Trophoblast cell (in vitro differentiated cells and primary cell): ENCODE data around the gene MYH11.

Experiments
- DNase-seq, 2 donors: peaks; one replicate each; pipeline ENCODE4 v3.0.0-alpha.2; 2016
- H2AFZ ChIP-seq: 2 replicates; pipeline ENCODE4 v1.6.1; 2013; ENCODE audit warnings: low read length, moderate library complexity, mild to moderate bottlenecking; ENCODE audit not compliant: insufficient read depth, poor library complexity
- H2AK5ac ChIP-seq: 2 replicates; pipeline ENCODE4 v1.6.1; 2013; ENCODE audit warnings: mild to moderate bottlenecking, low read length
- H2BK120ac ChIP-seq: 2 replicates; pipeline ENCODE4 v1.6.1; 2013; ENCODE audit warnings: low read length, mild to moderate bottlenecking, moderate library complexity; ENCODE audit not compliant: insufficient read depth, poor library complexity
- H2BK12ac ChIP-seq: 2 replicates; pipeline ENCODE4 v1.6.1; 2013; ENCODE audit warnings: mild to moderate bottlenecking, low read length, moderate library complexity
- H2BK5ac ChIP-seq: 2 replicates; pipeline ENCODE4 v1.6.1; 2013; ENCODE audit warnings: low read length, low read depth, moderate library complexity, mild to moderate bottlenecking; ENCODE audit not compliant: poor library complexity
- H3K14ac ChIP-seq: 2 replicates; pipeline ENCODE4 v1.6.1; 2013; ENCODE audit warnings: mild to moderate bottlenecking, low read length
- H3K18ac ChIP-seq: 2 replicates; pipeline ENCODE4 v1.6.1; 2013; ENCODE audit warnings: mild to moderate bottlenecking, low read length
- H3K23ac ChIP-seq: 2 replicates; pipeline ENCODE4 v1.6.1; 2013; ENCODE audit warnings: low read length
- H3K27ac ChIP-seq: 2 replicates; pipeline ENCODE4 v1.5.1; 2013; ENCODE audit warnings: low read depth, mild to moderate bottlenecking, inconsistent platforms, low read length, moderate library complexity
- H3K27me3 ChIP-seq: 2 replicates; pipeline ENCODE4 v1.6.1; 2013; ENCODE audit warnings: inconsistent platforms, mild to moderate bottlenecking, low read length, moderate library complexity; ENCODE audit not compliant: insufficient read depth
- H3K36me3 ChIP-seq, 2 experiments: 1 replicate in 1 of 2; 2 replicates in 1 of 2; pipeline ENCODE4 v1.6.1; 2013; ENCODE audit warnings: low read length in 2 of 2, mild to moderate bottlenecking in 2 of 2, moderate library complexity in 1 of 2; ENCODE audit not compliant: insufficient read depth in 2 of 2, control insufficient read depth in 1 of 2
- H3K4ac ChIP-seq: 2 replicates; pipeline ENCODE4 v1.6.1; 2013; ENCODE audit warnings: low read depth, mild to moderate bottlenecking, low read length, moderate library complexity
- H3K4me1 ChIP-seq, 2 experiments: 1 replicate in 1 of 2; 2 replicates in 1 of 2; pipeline ENCODE4 v1.6.1; 2013; ENCODE audit warnings: low read length in 2 of 2, mild to moderate bottlenecking in 2 of 2, moderate library complexity in 1 of 2; ENCODE audit not compliant: insufficient read depth in 2 of 2, control insufficient read depth in 1 of 2
- H3K4me2 ChIP-seq: 2 replicates; pipeline ENCODE4 v1.6.1; 2013; ENCODE audit warnings: inconsistent platforms, mild to moderate bottlenecking, low read length, moderate library complexity
- H3K4me3 ChIP-seq: 2 replicates; pipeline ENCODE4 v1.5.1; 2013; ENCODE audit warnings: mild to moderate bottlenecking, low read depth, low read length, inconsistent platforms
- H3K79me1 ChIP-seq: one replicate; pipeline ENCODE4 v1.6.1; 2013; ENCODE audit warnings: low read length
- H3K79me2 ChIP-seq: 2 replicates; pipeline ENCODE4 v1.6.1; 2013; ENCODE audit warnings: low read length, mild to moderate bottlenecking; ENCODE audit not compliant: control insufficient read depth, insufficient read depth, poor library complexity
- H3K9ac ChIP-seq: 2 replicates; pipeline ENCODE4 v1.6.1; 2013; ENCODE audit warnings: mild to moderate bottlenecking, low read length
- H3K9me3 ChIP-seq: 2 replicates; pipeline ENCODE4 v1.6.1; 2013; ENCODE audit warnings: low read depth, mild to moderate bottlenecking, control low read depth, inconsistent platforms, low read length; ENCODE audit not compliant: insufficient read depth
- H4K12ac ChIP-seq: 2 replicates; pipeline ENCODE4 v1.6.1; 2013; ENCODE audit warnings: low read depth, mild to moderate bottlenecking, low read length, moderate library complexity
- H4K8ac ChIP-seq: 2 replicates; pipeline ENCODE4 v1.6.1; 2013; ENCODE audit warnings: low read depth, mild to moderate bottlenecking, low read length, moderate library complexity
- H4K91ac ChIP-seq: one replicate; pipeline ENCODE4 v1.6.1; 2013; ENCODE audit warnings: low read depth, mild to moderate bottlenecking, low read length, moderate library complexity
- WGBS: extraction: QIAGEN DNeasy Blood & Tissue Kit; methylation state at CpG from one replicate; pipeline ENCODE4 v1.1.7; 2013; ENCODE audit warnings: missing lambda C conversion rate; ENCODE audit not compliant: insufficient read length, insufficient coverage; ENCODE audit errors: extremely low coverage; 5-methylcytosine and 5-hydroxymethylcytosine counted together

The MYH11 gene

GRCh38 chr16:15765116-15765515 lies 91.7 kb downstream of the MYH11 start:
- no peak for DNase-seq
- H3K14ac ChIP-seq: no peak overlapping the region
- no peak overlapping the region for H2BK12ac ChIP-seq
- no peak overlapping the region for H3K4me3 ChIP-seq
- no peaks in the 10 kb centered on the region for H3K79me2 ChIP-seq
- H3K4me1 ChIP-seq: no peaks in the 10 kb centered on the region
- no peak overlapping the region for H4K91ac ChIP-seq
- H3K23ac ChIP-seq: no peak overlapping the region
- no peak overlapping the region for H2BK120ac ChIP-seq
- no peaks in the 10 kb centered on the region for H3K27me3 ChIP-seq
- H3K79me1 ChIP-seq: no peaks in the 10 kb centered on the region
- H2AFZ ChIP-seq: no peak overlapping the region
- no peak overlapping the region for H3K9ac ChIP-seq
- no peak overlapping the region for H3K27ac ChIP-seq
- no peak overlapping the region for H3K18ac ChIP-seq
- H2AK5ac ChIP-seq: no peak overlapping the region
- no peak overlapping the region for H3K4ac ChIP-seq
- 100% methylated on average over 4 of the region's 4 CpGs for WGBS
- H3K9me3 ChIP-seq: peaks cover 1% of the 10 kb centered on the region
- H3K4me2 ChIP-seq: no peak overlapping the region
- H2BK5ac ChIP-seq: no peak overlapping the region
- no peak overlapping the region for H4K12ac ChIP-seq
- no peak overlapping the region for H4K8ac ChIP-seq
- no peaks in the 10 kb centered on the region for H3K36me3 ChIP-seq

- Histone ChIP-seq H3K27me3 (no peaks in the 10 kb centered on the region), H3K9me3 (peaks cover 1% of the 10 kb centered on the region), H3K23ac (no peak overlapping the region), H3K9ac (no peak overlapping the region), H3K14ac (no peak overlapping the region), H4K91ac (no peak overlapping the region), H4K12ac (no peak overlapping the region), H2BK120ac (no peak overlapping the region), H2BK5ac (no peak overlapping the region), H4K8ac (no peak overlapping the region), H3K79me1 (no peaks in the 10 kb centered on the region), H2BK12ac (no peak overlapping the region), H3K27ac (no peak overlapping the region), H3K36me3 (no peaks in the 10 kb centered on the region), H2AFZ (no peak overlapping the region), H3K18ac (no peak overlapping the region), H2AK5ac (no peak overlapping the region), H3K4me3 (no peak overlapping the region), H3K4me2 (no peak overlapping the region), H3K4ac (no peak overlapping the region), H3K79me2 (no peaks in the 10 kb centered on the region), H3K4me1 (no peaks in the 10 kb centered on the region)
- WGBS: no CpG with 5 or more reads among the region's 2 CpGs
- DNase-seq: no peak
Observed at GRCh38 chr16:15764112-15764511, 92.7 kb downstream of the MYH11 start.

- no peak overlapping the region for H4K91ac ChIP-seq
Observed at GRCh38 chr16:15760129-15760528, 96.7 kb downstream of the MYH11 start.

GRCh38 chr16:15759070-15759469 lies 97.8 kb downstream of the MYH11 start:
- no CpG with 5 or more reads among the region's 4 CpGs for WGBS
- Histone ChIP-seq H2AFZ (no peak overlapping the region), H3K4me3 (no peak overlapping the region), H3K4ac (no peak overlapping the region), H3K9ac (no peak overlapping the region), H3K4me1 (no peaks in the 10 kb centered on the region), H2BK120ac (no peak overlapping the region), H3K27ac (no peak overlapping the region), H2BK5ac (no peak overlapping the region), H3K4me2 (no peak overlapping the region), H3K79me2 (no peaks in the 10 kb centered on the region), H3K79me1 (no peaks in the 10 kb centered on the region), H3K18ac (no peak overlapping the region), H2AK5ac (no peak overlapping the region), H3K14ac (no peak overlapping the region), H3K9me3 (no peaks in the 10 kb centered on the region), H2BK12ac (no peak overlapping the region), H4K12ac (no peak overlapping the region), H3K23ac (no peak overlapping the region), H4K8ac (no peak overlapping the region), H3K27me3 (no peaks in the 10 kb centered on the region), H4K91ac (no peak overlapping the region), H3K36me3 (no peaks in the 10 kb centered on the region)
- no peak for DNase-seq

More at GRCh38 chr16:15760129-15760528, 96.7 kb downstream of the MYH11 start:
- no peak overlapping the region for H4K12ac ChIP-seq
- no CpG with 5 or more reads among the region's 1 CpG for WGBS
- H3K4ac ChIP-seq: no peak overlapping the region
- no peak for DNase-seq
- no peak overlapping the region for H3K14ac ChIP-seq
- no peak overlapping the region for H3K23ac ChIP-seq
- H3K27me3 ChIP-seq: no peaks in the 10 kb centered on the region
- H3K18ac ChIP-seq: no peak overlapping the region
- no peak overlapping the region for H2BK5ac ChIP-seq
- H3K4me3 ChIP-seq: no peak overlapping the region
- no peak overlapping the region for H3K9ac ChIP-seq
- no peak overlapping the region for H2AFZ ChIP-seq
- no peaks in the 10 kb centered on the region for H3K79me2 ChIP-seq
- no peaks in the 10 kb centered on the region for H3K79me1 ChIP-seq
- no peak overlapping the region for H2AK5ac ChIP-seq
- H3K36me3 ChIP-seq: no peaks in the 10 kb centered on the region
- no peak overlapping the region for H2BK120ac ChIP-seq
- H3K9me3 ChIP-seq: no peaks in the 10 kb centered on the region
- no peak overlapping the region for H4K8ac ChIP-seq
- no peaks in the 10 kb centered on the region for H3K4me1 ChIP-seq
- no peak overlapping the region for H3K4me2 ChIP-seq
- no peak overlapping the region for H3K27ac ChIP-seq
- H2BK12ac ChIP-seq: no peak overlapping the region
